GM06990 (cell line): ENCODE results near the gene GIPC1.
"Not testable (repeated sequence)": the region's sequence is repeated elsewhere in the genome, so short reads cannot be mapped to it uniquely, and the experiment has no call there.

Experiments used
- DNase-seq: peaks from one replicate; pipeline ENCODE4 v3.0.0-alpha.2; 2011; ENCODE audit not compliant: insufficient read length; ENCODE audit errors: extremely low read depth
- H3K27me3 ChIP-seq: replicated peaks from 2 replicates; pipeline ENCODE4 v1.6.0; 2011; ENCODE audit warnings: low read length; ENCODE audit not compliant: control insufficient read depth, insufficient read depth
- H3K36me3 ChIP-seq: 2 replicates; pipeline ENCODE4 v1.5.1; 2011; ENCODE audit warnings: low read length; ENCODE audit not compliant: control insufficient read depth, insufficient read depth
- H3K4me3 ChIP-seq: replicated peaks from 2 replicates; pipeline ENCODE4 v1.5.1; 2011; ENCODE audit warnings: low read depth, mild to moderate bottlenecking, control low read depth, low read length
- CTCF ChIP-seq: IDR thresholded peaks from 2 replicates; pipeline ENCODE4 v1.5.1; 2011; ENCODE audit warnings: low read length, control low read depth, mild to moderate bottlenecking, inconsistent platforms; ENCODE audit not compliant: insufficient read depth, poor library complexity, severe bottlenecking

The GIPC1 gene

GRCh38 chr19:14496029-14496833 is at the start of gene GIPC1:
TSS of gene GIPC1 (minus strand) at chr19:14496127. CDS start at chr19:14482976, 13,151 bp downstream.
- H3K27me3 ChIP-seq = no peaks in the 10 kb centered on the region
- DNase-seq = peak; percentile 89
- TF ChIP-seq CTCF = no peak
- peak within 1 kb of the TSS; percentile 68 for H3K4me3 ChIP-seq
- no peaks in the 10 kb centered on the region for H3K36me3 ChIP-seq

- no peaks in the 10 kb centered on the region; the same call in none of the 2 replicates for H3K36me3 ChIP-seq
- H3K27me3 ChIP-seq = no peaks in the 10 kb centered on the region
- no peak for DNase-seq
- H3K4me3 ChIP-seq = no peak overlapping the region
- TF ChIP-seq CTCF = no peak
Measured at GRCh38 chr19:14545716-14546082, 49.8 kb upstream of the GIPC1 start.

- Histone ChIP-seq H3K27me3 (no peaks in the 10 kb centered on the region), H3K36me3 (no peaks in the 10 kb centered on the region; the same call in none of the 2 replicates), H3K4me3 (no peak overlapping the region)
- no peak for TF ChIP-seq CTCF
- DNase-seq = no peak
Measured at GRCh38 chr19:14544977-14545715, 49.2 kb upstream of the GIPC1 start.

GRCh38 chr19:14544047-14544446 is 48.1 kb upstream of the GIPC1 start:
- Histone ChIP-seq H3K27me3 (no peaks in the 10 kb centered on the region), H3K36me3 (no peaks in the 10 kb centered on the region; the same call in none of the 2 replicates), H3K4me3 (no peak overlapping the region)
- no peak for TF ChIP-seq CTCF
- no peak for DNase-seq

GRCh38 chr19:14542711-14543328 is 46.9 kb upstream of the GIPC1 start:
- Histone ChIP-seq H3K27me3 (no peaks in the 10 kb centered on the region), H3K4me3 (no peak overlapping the region), H3K36me3 (no peaks in the 10 kb centered on the region; the same call in none of the 2 replicates)
- no peak for TF ChIP-seq CTCF
- no peak for DNase-seq

GRCh38 chr19:14541979-14542378 is 46.1 kb upstream of the GIPC1 start:
- H3K36me3 ChIP-seq = not testable (repeated sequence)

More at GRCh38 chr19:14541979-14542378, 46.1 kb upstream of the GIPC1 start:
- H3K4me3 ChIP-seq, H3K27me3 ChIP-seq, DNase-seq: not testable (repeated sequence)
